Thyroid gland (tissue), 4 donors: ENCODE measurements around the gene KIF23.

Experiments used
- POLR2A ChIP-seq, 2 donors: fragments of 450-650 bp; IDR thresholded peaks; one replicate each; pipeline ENCODE4 v1.6.1; 2017; ENCODE audit warnings: antibody characterized with exemption in 2 of 2, mild to moderate bottlenecking in 2 of 2, moderate library complexity in 1 of 2
- TF ChIP-seq, protein P1 (sequence below), 6 experiments: fragments of 200-600 bp in 3 of 6; fragments of 450-650 bp in 3 of 6; sonication (generic) in 3 of 6; IDR thresholded peaks; one replicate each; pipeline ENCODE4 v1.5.1; 2016 to 2019; ENCODE audit warnings: antibody characterized with exemption in 6 of 6, mild to moderate bottlenecking in 2 of 6, inconsistent platforms in 1 of 6, moderate library complexity in 1 of 6

DNA sequence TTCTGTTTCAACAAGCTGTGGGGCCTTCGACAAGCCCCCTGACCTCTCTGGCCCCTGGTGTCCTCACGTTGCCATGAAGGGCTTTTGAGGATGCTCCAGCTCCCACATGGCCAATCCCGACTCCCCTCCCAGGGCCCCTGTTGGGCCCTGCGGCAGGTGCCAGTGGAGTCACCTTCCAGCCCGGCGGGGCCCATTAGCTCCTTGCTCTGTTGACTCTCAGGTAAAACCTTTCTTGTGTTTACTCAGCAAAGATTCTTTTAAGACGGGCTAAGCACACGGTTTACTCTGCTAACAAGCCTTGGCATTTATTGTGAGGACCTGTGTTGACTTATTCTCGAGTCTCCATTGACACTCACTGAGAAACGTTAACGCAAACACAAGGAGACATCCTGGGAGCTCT, 53.5 kb downstream of the KIF23 start:
- TF ChIP-seq, protein P1, sequence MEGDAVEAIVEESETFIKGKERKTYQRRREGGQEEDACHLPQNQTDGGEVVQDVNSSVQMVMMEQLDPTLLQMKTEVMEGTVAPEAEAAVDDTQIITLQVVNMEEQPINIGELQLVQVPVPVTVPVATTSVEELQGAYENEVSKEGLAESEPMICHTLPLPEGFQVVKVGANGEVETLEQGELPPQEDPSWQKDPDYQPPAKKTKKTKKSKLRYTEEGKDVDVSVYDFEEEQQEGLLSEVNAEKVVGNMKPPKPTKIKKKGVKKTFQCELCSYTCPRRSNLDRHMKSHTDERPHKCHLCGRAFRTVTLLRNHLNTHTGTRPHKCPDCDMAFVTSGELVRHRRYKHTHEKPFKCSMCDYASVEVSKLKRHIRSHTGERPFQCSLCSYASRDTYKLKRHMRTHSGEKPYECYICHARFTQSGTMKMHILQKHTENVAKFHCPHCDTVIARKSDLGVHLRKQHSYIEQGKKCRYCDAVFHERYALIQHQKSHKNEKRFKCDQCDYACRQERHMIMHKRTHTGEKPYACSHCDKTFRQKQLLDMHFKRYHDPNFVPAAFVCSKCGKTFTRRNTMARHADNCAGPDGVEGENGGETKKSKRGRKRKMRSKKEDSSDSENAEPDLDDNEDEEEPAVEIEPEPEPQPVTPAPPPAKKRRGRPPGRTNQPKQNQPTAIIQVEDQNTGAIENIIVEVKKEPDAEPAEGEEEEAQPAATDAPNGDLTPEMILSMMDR (IDR thresholded peaks at IDR 0.05), result no peak
- no peak for TF ChIP-seq POLR2A (IDR thresholded peaks at IDR 0.05)
